ENCODE data around the gene SEMA5B.

- TF ChIP-seq FOXP2 (optimal IDR thresholded peaks at IDR 0.05; ENCODE audit: control extremely low read depth, extremely low read length, insufficient read depth): no peak
- TF ChIP-seq EZH2 (IDR thresholded peaks at IDR 0.05): no peak
- TF ChIP-seq POLR2AphosphoS5 (IDR thresholded peaks at IDR 0.05; ENCODE audit: borderline replicate concordance, low read depth, low read length): no peak
Observed at GRCh38 chr3:122898298-122898697, 129.3 kb downstream of the SEMA5B start.

Data from SK-N-MC (cell line).